NCI-H526 (cell line): ENCODE data around the gene MRTFB.

Source experiments
- DNase-seq, 2 experiments: peaks; one replicate each; lab custom pipeline; 2025; lab: John Stamatoyannopoulos, UW

MRTFB gene

GRCh38 chr16:14307527-14308367 lies 236.6 kb downstream of the MRTFB start:
- DNase-seq: no peak

- no peak for DNase-seq
Measured at GRCh38 chr16:14308368-14308723, 237.2 kb downstream of the MRTFB start.

GRCh38 chr16:14309001-14309886 lies 238.1 kb downstream of the MRTFB start:
- DNase-seq: peak in 1 of 2 experiments; percentile 63

GRCh38 chr16:14309906-14310305 lies 238.8 kb downstream of the MRTFB start:
- DNase-seq: peak in 1 of 2 experiments; percentile 41

GRCh38 chr16:14310519-14310991 lies 239.4 kb downstream of the MRTFB start:
- peak in 1 of 2 experiments; percentile 46 for DNase-seq

- peak in 1 of 2 experiments; percentile 11 for DNase-seq
Measured at GRCh38 chr16:14314116-14314515, 243.0 kb downstream of the MRTFB start.

- no peak for DNase-seq
Measured at GRCh38 chr16:14315683-14316320, 244.7 kb downstream of the MRTFB start.
